ENCODE measurements around the gene BIN1.

DNA sequence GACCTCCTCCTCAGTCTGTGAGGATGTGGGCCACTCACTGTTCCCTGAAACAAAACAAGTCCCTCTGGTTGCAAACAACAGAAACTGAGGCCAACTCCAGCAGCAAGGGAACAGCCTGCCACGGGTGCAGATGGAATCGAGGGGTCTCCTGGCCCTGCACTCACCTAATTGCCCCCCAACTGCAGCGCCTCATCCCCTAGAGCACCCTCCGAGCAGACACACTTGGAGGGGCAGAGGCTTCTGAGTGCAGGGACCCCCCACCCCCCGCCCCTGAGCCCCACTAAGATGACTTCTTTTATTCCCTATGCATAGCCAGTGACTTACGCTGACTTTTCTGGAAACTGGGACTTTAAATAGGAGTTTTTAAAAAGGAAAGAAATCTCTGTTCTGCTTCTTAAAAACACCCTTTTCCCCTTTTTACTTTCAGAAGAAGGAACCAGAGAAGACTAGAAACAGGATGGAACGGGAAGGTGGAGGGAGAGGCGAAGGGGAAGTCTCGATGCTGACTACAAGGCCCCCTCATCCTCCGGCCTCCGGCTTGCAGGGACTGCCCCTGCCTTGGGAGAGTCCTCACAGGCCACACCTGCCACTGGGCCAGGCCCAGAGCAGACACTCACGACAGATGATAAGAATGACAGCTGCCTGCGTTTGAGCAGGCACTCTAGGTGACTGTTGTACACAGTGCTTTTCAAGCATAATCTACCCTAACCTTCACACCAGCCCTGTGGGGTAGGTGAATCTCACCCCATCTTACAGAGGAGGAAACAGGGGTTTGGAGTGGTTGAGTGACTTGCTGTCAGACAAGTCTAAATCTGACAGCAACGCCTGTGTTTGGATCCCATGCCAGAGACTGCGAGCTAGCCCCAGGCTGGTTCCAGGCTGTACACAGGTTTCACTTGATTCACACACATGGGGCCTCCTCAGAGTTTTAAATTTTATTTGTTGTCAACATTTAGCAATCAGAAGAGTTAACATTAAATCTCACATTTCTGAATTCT lies 28.2 kb upstream of the BIN1 start:
- TF ChIP-seq POLR2A (IDR thresholded peaks at IDR 0.05; ENCODE audit: low read depth, low read length): no peak
- no peak for TF ChIP-seq SPI1 (IDR thresholded peaks at IDR 0.05; ENCODE audit: low read depth, low read length)
- no peak for TF ChIP-seq POLR2AphosphoS5 (IDR thresholded peaks at IDR 0.05; ENCODE audit: low read depth, low read length)
- TF ChIP-seq TAF1 (IDR thresholded peaks at IDR 0.05; ENCODE audit: low read depth, low read length): no peak
- no peak for TF ChIP-seq POU2F2 (IDR thresholded peaks at IDR 0.05; ENCODE audit: low read depth, low read length)

Measured in GM12891 (cell line).